ENCODE data around the gene PPP2R5D.

- no peak for TF ChIP-seq CTCF (IDR thresholded peaks at IDR 0.05)
- TF ChIP-seq POLR2AphosphoS5 (IDR thresholded peaks at IDR 0.05) = no peak
- no peak for TF ChIP-seq POLR2A (IDR thresholded peaks at IDR 0.05)
Observed at GRCh38 chr6:43050981-43051380, 66.6 kb downstream of the PPP2R5D start.

Measured in sigmoid colon (tissue), 4 donors.